Nephron progenitor cell (in vitro differentiated cells): ENCODE data around the gene MIR17HG.

ENCODE experiments used
- DNase-seq: peaks from one replicate; pipeline ENCODE4 v3.0.0; 2021
- H3K27ac Mint-ChIP-seq: 2 replicates; pipeline ENCODE4 v1.8.0; 2021; ENCODE audit warnings: mild to moderate bottlenecking, moderate library complexity, mixed read lengths
- H3K27me3 Mint-ChIP-seq: 2 replicates; pipeline ENCODE4 v1.8.0; 2021; ENCODE audit warnings: mild to moderate bottlenecking, low read depth, mixed read lengths; ENCODE audit not compliant: poor library complexity
- H3K36me3 Mint-ChIP-seq: 2 replicates; pipeline ENCODE4 v1.8.0; 2021; ENCODE audit warnings: low read depth, mixed read lengths
- H3K4me1 Mint-ChIP-seq: 2 replicates; pipeline ENCODE4 v1.8.0; 2021; ENCODE audit warnings: mixed read lengths
- H3K4me3 Mint-ChIP-seq: 2 replicates; pipeline ENCODE4 v1.8.0; 2021; ENCODE audit warnings: mild to moderate bottlenecking, moderate library complexity, mixed read lengths
- H3K9me3 Mint-ChIP-seq: 2 replicates; pipeline ENCODE4 v1.8.0; 2021; ENCODE audit warnings: mild to moderate bottlenecking, moderate library complexity, mixed read lengths
- CTCF ChIP-seq: fragments of 200-600 bp; sonication (generic); IDR thresholded peaks from 2 replicates; pipeline ENCODE4 v1.5.0; 2021; ENCODE audit warnings: antibody characterized with exemption

The MIR17HG gene

GRCh38 chr13:91353494-91353893, 6.0 kb downstream of the MIR17HG start:
- peaks cover 91% of the 10 kb centered on the region for H3K4me1 Mint-ChIP-seq
- H3K36me3 Mint-ChIP-seq = peaks cover 84% of the 10 kb centered on the region
- H3K27ac Mint-ChIP-seq = peak overlapping the region; percentile 59
- peak overlapping the region; percentile 99 for H3K4me3 Mint-ChIP-seq
- no peaks in the 10 kb centered on the region for H3K9me3 Mint-ChIP-seq
- no peaks in the 10 kb centered on the region for H3K27me3 Mint-ChIP-seq
- TF ChIP-seq CTCF = no peak
- no peak for DNase-seq

- H3K27me3 Mint-ChIP-seq = no peaks in the 10 kb centered on the region
- TF ChIP-seq CTCF = no peak
- no peak for DNase-seq
- H3K27ac Mint-ChIP-seq = peak overlapping the region; percentile 54
- H3K4me1 Mint-ChIP-seq = peaks cover 79% of the 10 kb centered on the region
- H3K9me3 Mint-ChIP-seq = no peaks in the 10 kb centered on the region
- peak overlapping the region; percentile 54 for H3K4me3 Mint-ChIP-seq
- H3K36me3 Mint-ChIP-seq = peaks cover 70% of the 10 kb centered on the region
These were observed 7.8 kb downstream of the MIR17HG start for GRCh38 chr13:91355099-91355825.

- peak overlapping the region; percentile 90 for H3K27ac Mint-ChIP-seq
- peaks cover 71% of the 10 kb centered on the region for H3K4me1 Mint-ChIP-seq
- TF ChIP-seq CTCF = no peak
- H3K27me3 Mint-ChIP-seq = no peaks in the 10 kb centered on the region
- peak overlapping the region; percentile 39 for H3K4me3 Mint-ChIP-seq
- no peaks in the 10 kb centered on the region for H3K9me3 Mint-ChIP-seq
- H3K36me3 Mint-ChIP-seq = peaks cover 62% of the 10 kb centered on the region
- DNase-seq = no peak
These were observed 8.6 kb downstream of the MIR17HG start for GRCh38 chr13:91355826-91356710.

- TF ChIP-seq CTCF = no peak
- peaks cover 61% of the 10 kb centered on the region for H3K4me1 Mint-ChIP-seq
- H3K27me3 Mint-ChIP-seq = no peaks in the 10 kb centered on the region
- H3K27ac Mint-ChIP-seq = peak overlapping the region; percentile 70
- H3K4me3 Mint-ChIP-seq = no peak overlapping the region
- no peak for DNase-seq
- no peaks in the 10 kb centered on the region for H3K9me3 Mint-ChIP-seq
- H3K36me3 Mint-ChIP-seq = peaks cover 52% of the 10 kb centered on the region
These were observed 9.6 kb downstream of the MIR17HG start for GRCh38 chr13:91356919-91357612.

GRCh38 chr13:91357613-91358386, 10.3 kb downstream of the MIR17HG start:
- Mint-ChIP-seq H3K4me1 (peaks cover 54% of the 10 kb centered on the region), H3K9me3 (no peaks in the 10 kb centered on the region), H3K36me3 (peaks cover 48% of the 10 kb centered on the region), H3K27ac (peak overlapping the region; percentile 70), H3K27me3 (no peaks in the 10 kb centered on the region), H3K4me3 (no peak overlapping the region)
- no peak for TF ChIP-seq CTCF
- no peak for DNase-seq
